ENCODE measurements around the gene HOXD12. TPM values are rescaled to one million over a fixed set of nuclear protein-coding genes. Genes with fewer than 3 reads are reported as not detected.

The HOXD12 gene
- total and polyA plus RNA-seq, 2 experiments from 2014 or later = not detected

GRCh38 chr2:176100547-176101140, 1.0 kb downstream of the HOXD12 start (continued):
- no peak for TF ChIP-seq ETS1 (IDR thresholded peaks at IDR 0.05)
- TF ChIP-seq NANOG (IDR thresholded peaks at IDR 0.05; ENCODE audit: borderline replicate concordance) = no peak
- TF ChIP-seq STAT1 (IDR thresholded peaks at IDR 0.05; ENCODE audit: unreplicated experiment) = no peak
- TF ChIP-seq EZH2 (IDR thresholded peaks at IDR 0.05; ENCODE audit: low read depth, unreplicated experiment) = peak; percentile 98
- no peak for TF ChIP-seq CTCF (conservative IDR thresholded peaks at IDR 0.05; ENCODE audit: low read depth in 2 of 2)

DNA sequence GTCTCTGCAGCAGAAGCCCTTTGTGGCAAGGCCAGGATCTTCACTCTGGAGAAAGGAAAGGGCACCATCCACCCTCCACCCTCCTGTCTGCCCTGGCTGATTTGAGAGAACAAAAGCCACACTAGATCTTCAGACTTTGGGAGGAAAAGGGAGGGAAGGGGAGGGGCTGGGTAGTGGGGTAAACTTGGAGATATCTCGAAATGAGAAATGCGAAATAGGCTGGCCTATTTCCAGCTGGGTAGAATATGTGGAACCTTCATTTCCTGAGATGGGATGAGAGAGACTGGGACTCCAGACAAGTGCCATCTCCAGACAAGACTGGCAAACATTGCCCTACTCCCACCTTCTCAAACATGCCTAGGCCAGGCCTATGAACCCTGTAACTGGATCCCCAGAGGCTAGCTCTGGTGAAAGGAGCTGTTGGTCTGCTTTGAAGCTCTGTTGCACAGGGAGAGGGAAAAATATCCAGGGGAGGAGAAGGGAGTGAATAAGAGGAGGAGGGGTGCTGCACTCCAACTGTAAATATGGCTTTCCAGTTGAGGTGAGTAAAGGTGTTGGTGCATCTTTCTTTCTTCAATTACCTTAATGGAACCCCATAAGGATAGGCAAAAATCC, 1.7 kb downstream of the HOXD12 start:
- Mint-ChIP-seq H3K9me3 (peaks cover 3% of the 10 kb centered on the region; the same call in 1 of the 3 replicates), H3K36me3 (ENCODE audit: low read depth) (no peaks in the 10 kb centered on the region; the same call in 2 of the 3 replicates), H3K27ac (no peak overlapping the region), H3K4me1 (peaks cover 49% of the 10 kb centered on the region), H3K27me3 (ENCODE audit: insufficient read depth, low read depth, poor library complexity) (peaks cover 99% of the 10 kb centered on the region), H3K4me3 (no peak overlapping the region)
- no peak overlapping the region for H3K4me2 ChIP-seq
- peaks cover 62% of the 10 kb centered on the region for H3K4me1 ChIP-seq (ENCODE audit: insufficient read depth)
- H3K36me3 ChIP-seq (ENCODE audit: insufficient read depth) = no peaks in the 10 kb centered on the region; the same call in 1 of the 2 replicates
- no peak overlapping the region for H3K27ac ChIP-seq (ENCODE audit: low read depth)
- peaks cover 35% of the 10 kb centered on the region for H3F3A ChIP-seq (replicated peaks; ENCODE audit: low read depth)
- H3K4me3 ChIP-seq = no peak overlapping the region
- no peak for ATAC-seq
- peaks cover 94% of the 10 kb centered on the region for H3K27me3 ChIP-seq (ENCODE audit: insufficient read depth)
- TF ChIP-seq CTCF (conservative IDR thresholded peaks at IDR 0.05; ENCODE audit: low read depth in 2 of 2) = no peak
- peak; percentile 95 for TF ChIP-seq EZH2 (IDR thresholded peaks at IDR 0.05; ENCODE audit: low read depth, unreplicated experiment)
- H3K79me2 ChIP-seq (replicated peaks; ENCODE audit: insufficient read depth) = no peaks in the 10 kb centered on the region
- no peaks in the 10 kb centered on the region for H3K9me2 ChIP-seq (ENCODE audit: insufficient read depth)
- peaks cover 36% of the 10 kb centered on the region for H4K20me1 ChIP-seq (replicated peaks; ENCODE audit: insufficient read depth)
- no peak for DNase-seq (ENCODE audit: low spot score)
- H2AFZ ChIP-seq = no peak overlapping the region

- ATAC-seq (no peak), DNase-seq (ENCODE audit: low spot score) (peak; percentile 10)
- Mint-ChIP-seq H3K36me3 (ENCODE audit: low read depth) (no peaks in the 10 kb centered on the region; the same call in 2 of the 3 replicates), H3K27me3 (ENCODE audit: insufficient read depth, low read depth, poor library complexity) (peaks cover 97% of the 10 kb centered on the region), H3K27ac (no peak overlapping the region), H3K4me1 (peaks cover 45% of the 10 kb centered on the region), H3K4me3 (no peak overlapping the region), H3K9me3 (peaks cover 3% of the 10 kb centered on the region; the same call in 1 of the 3 replicates)
- no peaks in the 10 kb centered on the region for H3K9me2 ChIP-seq (ENCODE audit: insufficient read depth)
- peaks cover 36% of the 10 kb centered on the region for H4K20me1 ChIP-seq (replicated peaks; ENCODE audit: insufficient read depth)
- no peak overlapping the region for H3K4me3 ChIP-seq
- H2AFZ ChIP-seq = no peak overlapping the region
- peaks cover 58% of the 10 kb centered on the region for H3K4me1 ChIP-seq (ENCODE audit: insufficient read depth)
- TF ChIP-seq EZH2 (IDR thresholded peaks at IDR 0.05; ENCODE audit: low read depth, unreplicated experiment) = no peak
- no peak for TF ChIP-seq ZNF114 (CRISPR knock-in tag; IDR thresholded peaks at IDR 0.05)
- H3K27me3 ChIP-seq (ENCODE audit: insufficient read depth) = peaks cover 94% of the 10 kb centered on the region
- no peak overlapping the region for H3K4me2 ChIP-seq
- H3K36me3 ChIP-seq (ENCODE audit: insufficient read depth) = no peaks in the 10 kb centered on the region; the same call in 1 of the 2 replicates
- H3K27ac ChIP-seq (ENCODE audit: low read depth) = no peak overlapping the region
- no peaks in the 10 kb centered on the region for H3K79me2 ChIP-seq (replicated peaks; ENCODE audit: insufficient read depth)
- H3F3A ChIP-seq (replicated peaks; ENCODE audit: low read depth) = peaks cover 31% of the 10 kb centered on the region
These were observed 2.2 kb downstream of the HOXD12 start for GRCh38 chr2:176101842-176102241.
